SW480 (cell line): ENCODE results near the gene PTPDC1.

Experiments
- DNase-seq: peaks from one replicate; pipeline ENCODE4 v3.0.0-alpha.2; 2016; ENCODE audit warnings: low spot score

The PTPDC1 gene

GRCh38 chr9:94140791-94141790 lies 56.8 kb downstream of the PTPDC1 start:
- no peak for DNase-seq

DNA sequence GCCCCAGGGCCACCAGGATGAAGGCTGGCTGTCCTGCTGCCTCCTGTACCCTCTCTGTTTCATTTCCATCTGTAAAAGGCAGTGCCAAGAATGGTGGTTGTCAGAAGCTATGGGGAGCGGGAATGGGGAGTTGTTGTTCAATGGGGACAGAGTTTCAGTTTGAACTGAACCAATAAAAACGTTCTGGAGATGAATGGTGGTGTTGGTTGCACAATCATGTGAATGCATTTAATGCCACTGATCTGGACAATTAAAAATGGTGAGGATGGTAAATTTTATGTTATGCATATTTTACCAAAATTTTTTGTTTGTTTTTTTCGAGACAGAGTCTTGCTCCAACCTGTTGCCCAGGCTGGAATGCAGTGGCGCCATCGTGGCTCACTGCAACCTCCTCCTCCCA lies 58.1 kb downstream of the PTPDC1 start:
- DNase-seq = no peak

DNA sequence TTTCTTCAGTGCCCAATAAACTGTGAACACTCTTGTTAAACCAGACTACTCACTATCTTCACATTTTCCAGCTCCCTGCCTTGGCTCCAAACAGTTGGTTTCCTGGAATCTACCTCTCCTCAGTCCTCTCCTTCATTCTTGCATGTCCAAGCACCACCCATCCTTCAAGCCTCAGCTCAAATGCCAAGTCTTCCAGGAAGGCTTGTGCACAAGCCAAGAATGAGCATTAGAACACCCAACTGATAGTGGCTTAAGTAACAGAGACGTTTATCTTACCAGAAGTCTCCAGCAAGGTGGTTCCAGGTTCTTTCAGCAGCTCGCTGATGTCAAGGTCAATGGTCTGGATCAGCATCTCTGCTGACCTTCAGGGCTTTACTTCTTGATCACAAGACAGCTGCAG lies 60.1 kb downstream of the PTPDC1 start:
- DNase-seq = no peak

- DNase-seq = no peak
These were observed 61.4 kb downstream of the PTPDC1 start for GRCh38 chr9:94145640-94146039.

DNA sequence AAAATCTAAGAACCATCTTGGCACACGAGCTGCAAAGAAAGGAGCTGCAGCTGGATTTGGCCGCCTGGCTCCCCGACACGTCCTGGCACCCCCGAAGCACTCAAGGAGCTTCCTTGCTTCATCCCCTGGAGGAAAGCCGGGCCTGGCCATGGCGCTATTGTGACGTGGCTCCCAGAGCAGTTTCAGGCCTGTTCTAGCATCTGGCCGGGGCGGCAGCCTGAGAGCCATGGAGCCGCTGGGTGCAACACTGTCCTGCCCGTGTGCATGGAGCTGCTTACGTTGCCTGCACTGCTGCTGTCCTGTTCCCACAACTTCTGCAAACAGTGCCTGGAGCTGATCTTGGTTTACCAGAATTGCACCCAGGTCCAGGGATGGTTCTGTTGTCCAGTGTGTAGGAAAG lies 63.5 kb downstream of the PTPDC1 start:
- DNase-seq = no peak

- DNase-seq = no peak
These were observed 64.2 kb downstream of the PTPDC1 start for GRCh38 chr9:94148419-94148818.

GRCh38 chr9:94149696-94150095 lies 65.4 kb downstream of the PTPDC1 start:
- no peak for DNase-seq

DNA sequence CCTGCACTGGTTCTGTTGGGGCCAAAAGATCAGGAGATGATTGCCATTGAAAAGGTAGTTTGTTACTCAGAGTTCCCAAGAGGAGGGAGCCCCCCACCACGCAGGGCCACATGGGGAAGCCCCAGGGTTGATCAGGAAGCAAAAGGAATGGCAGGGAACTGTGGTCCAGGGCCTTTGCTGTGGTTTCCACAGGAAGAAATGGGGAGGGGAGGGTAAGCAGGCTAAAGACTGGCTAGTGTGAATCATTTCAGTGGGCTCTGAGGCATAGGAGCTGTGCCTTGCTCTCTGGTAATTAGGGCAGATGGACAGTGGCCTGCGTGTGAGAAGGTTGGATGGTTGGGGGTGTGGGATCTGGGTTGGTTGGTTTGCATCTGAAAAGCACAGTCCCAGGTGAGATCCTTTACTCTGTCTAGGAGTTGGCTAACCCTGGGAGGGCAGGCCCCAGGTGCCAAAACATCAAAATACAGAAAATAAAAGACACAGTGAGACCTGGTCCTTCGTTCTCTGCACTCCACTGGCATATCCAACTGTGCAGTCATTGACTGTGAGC lies 66.1 kb downstream of the PTPDC1 start:
- no peak for DNase-seq

DNA sequence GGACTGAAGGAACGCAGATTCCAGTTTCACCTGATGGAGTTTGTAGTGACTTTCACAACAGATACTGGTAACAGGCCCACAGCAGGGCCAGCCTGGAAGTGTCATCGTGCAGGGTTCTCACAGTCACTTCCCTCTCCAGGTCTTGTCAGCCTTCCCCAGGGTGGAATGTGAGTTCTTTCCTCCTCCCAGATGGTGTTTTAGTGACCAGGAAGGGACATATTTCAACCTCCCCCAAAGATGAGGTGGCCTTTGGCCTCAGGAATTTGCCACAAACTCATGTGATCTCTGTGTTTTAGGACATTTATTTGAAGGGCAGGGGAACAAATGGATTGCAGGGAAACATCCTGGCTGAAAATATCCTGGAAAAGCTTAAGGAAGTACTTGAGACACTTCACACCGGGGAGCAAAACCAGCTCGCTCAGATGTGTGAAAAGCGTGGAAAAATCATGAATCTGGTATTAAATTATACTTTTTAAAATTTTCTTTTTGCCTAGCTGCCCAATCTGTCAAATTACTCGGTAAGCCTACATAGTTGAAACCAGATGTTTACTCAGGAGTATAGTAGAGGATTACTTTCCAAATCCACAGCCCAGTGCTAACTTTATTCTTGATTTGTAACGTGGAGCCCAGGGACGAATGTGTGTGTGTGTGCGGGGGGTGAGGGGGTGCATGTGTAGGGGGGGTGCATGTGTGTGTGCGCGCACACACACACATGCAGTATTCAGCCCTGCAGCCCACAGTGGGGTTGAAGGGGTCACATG lies 66.8 kb downstream of the PTPDC1 start:
- DNase-seq = no peak

- no peak for DNase-seq
These were observed 69.6 kb downstream of the PTPDC1 start for GRCh38 chr9:94153905-94154304.

GRCh38 chr9:94156348-94157049 lies 72.2 kb downstream of the PTPDC1 start:
- DNase-seq = no peak

DNA sequence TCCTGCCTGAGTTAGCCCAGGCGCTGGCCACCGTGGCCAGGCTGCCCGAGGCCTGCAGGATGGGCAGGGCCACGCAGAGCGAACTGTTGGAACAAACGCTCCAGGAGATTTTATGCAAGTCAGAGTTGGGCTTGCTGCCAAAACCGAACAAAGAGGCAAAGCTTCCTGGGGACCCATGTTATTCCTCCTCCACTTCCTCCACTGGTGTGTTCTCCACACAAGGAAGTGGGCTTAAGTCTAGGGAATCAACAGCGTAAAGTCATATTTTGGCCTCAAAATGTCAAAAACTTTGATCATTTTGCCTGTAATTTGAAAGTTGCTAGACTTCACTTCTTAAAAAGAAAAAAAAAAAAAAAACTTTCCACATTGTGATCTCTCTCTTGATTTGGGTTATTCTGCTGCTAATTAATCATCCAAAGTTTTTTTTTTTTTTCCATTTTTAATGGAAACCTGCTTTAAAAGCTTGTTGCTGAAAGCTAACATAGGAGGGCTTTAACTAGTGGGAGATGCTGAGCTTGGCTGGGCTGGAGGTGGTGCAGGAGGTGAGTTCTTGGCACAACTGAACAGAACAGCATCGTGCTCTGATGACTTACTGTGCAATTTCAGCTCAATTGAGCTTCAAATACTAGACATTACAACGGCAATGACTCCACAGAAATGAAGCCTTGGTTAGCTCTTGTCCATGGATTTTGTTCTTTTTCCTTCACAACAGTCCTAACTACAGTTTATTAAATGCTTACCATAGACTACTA lies 73.0 kb downstream of the PTPDC1 start:
- DNase-seq = no peak
